SK-N-SH (cell line): Measurements from ENCODE around the gene TRIP6. TPM values are rescaled to one million over a fixed set of nuclear protein-coding genes. Genes with fewer than 3 reads are reported as not detected.

ENCODE experiments used
- CTCF ChIA-PET: fragments of 300-600, 350-600 bp; formaldehyde crosslinking; extraction: SDS; loops from one replicate; lab custom pipeline; 2021; lab: Yijun Ruan, JAX
- POLR2A ChIA-PET: fragments of 350-600 bp; sonication (Branson Sonifier 250); formaldehyde crosslinking; extraction: SDS; loops from one replicate; lab custom pipeline; 2020; ENCODE audit warnings: antibody characterized with exemption, inconsistent platforms; lab: Yijun Ruan, JAX
- DNase-seq: peaks from one replicate; pipeline ENCODE4 v3.0.0; 2012
- H2AFZ ChIP-seq: fragments of 200-600 bp; sonication (generic); 2 replicates; pipeline ENCODE4 v1.8.1; 2016; ENCODE audit warnings: antibody characterized with exemption, mild to moderate bottlenecking, low read depth
- H3F3A ChIP-seq: fragments of 200-600 bp; sonication (generic); replicated peaks from 2 replicates; pipeline ENCODE3; 2016; ENCODE audit warnings: antibody characterized with exemption, mild to moderate bottlenecking; ENCODE audit not compliant: insufficient read depth
- H3K27ac ChIP-seq, 2 experiments: fragments of 200-500 bp in 1 of 2; fragments of 200-600 bp in 1 of 2; sonication (Bioruptor generic) in 1 of 2; sonication (generic), shearing (Covaris generic) in 1 of 2; 2 replicates each; pipeline versions ENCODE4 v1.5.1 to v1.6.1; 2014 to 2016; ENCODE audit warnings: low read depth in 2 of 2, inconsistent platforms in 1 of 2, low read length in 1 of 2, mild to moderate bottlenecking in 1 of 2, mixed read lengths in 1 of 2
- H3K27me3 ChIP-seq: fragments of 200-600 bp; sonication (generic), shearing (Covaris generic); 2 replicates; pipeline ENCODE4 v1.6.1; 2016; ENCODE audit warnings: mixed run types; ENCODE audit not compliant: insufficient read depth
- H3K36me3 ChIP-seq, 2 experiments: fragments of 200-500 bp in 1 of 2; fragments of 200-600 bp in 1 of 2; sonication (Bioruptor generic) in 1 of 2; sonication (generic) in 1 of 2; replicated peaks in 1 of 2; 2 replicates each; pipeline versions ENCODE3 to v1.5.1; 2014 to 2016; ENCODE audit warnings: low read length in 1 of 2, mild to moderate bottlenecking in 1 of 2; ENCODE audit not compliant: insufficient read depth in 2 of 2, control insufficient read depth in 1 of 2
- H3K4me1 ChIP-seq, 2 experiments: fragments of 200-500 bp in 1 of 2; fragments of 200-600 bp in 1 of 2; sonication (Bioruptor generic) in 1 of 2; sonication (generic), shearing (Covaris generic) in 1 of 2; 2 replicates each; pipeline versions ENCODE4 v1.5.1 to v1.6.1; 2014 to 2016; ENCODE audit warnings: low read depth in 1 of 2, low read length in 1 of 2, mixed run types in 1 of 2; ENCODE audit not compliant: insufficient read depth in 2 of 2, control insufficient read depth in 1 of 2
- H3K4me2 ChIP-seq: fragments of 200-600 bp; sonication (generic), shearing (Covaris generic); 2 replicates; pipeline ENCODE4 v1.6.1; 2017; ENCODE audit warnings: mixed run types
- H3K4me3 ChIP-seq, 2 experiments: fragments of 200-500 bp in 1 of 2; fragments of 200-600 bp in 1 of 2; sonication (Bioruptor generic) in 1 of 2; sonication (generic), shearing (Covaris generic) in 1 of 2; 2 replicates each; pipeline versions ENCODE4 v1.5.1 to v1.8.1; 2014 to 2016; ENCODE audit warnings: low read depth in 2 of 2, inconsistent platforms in 1 of 2, low read length in 1 of 2, mild to moderate bottlenecking in 1 of 2, mixed read lengths in 1 of 2, moderate library complexity in 1 of 2
- H3K79me2 ChIP-seq: fragments of 200-600 bp; sonication (generic); 2 replicates; pipeline ENCODE4 v1.8.1; 2017; ENCODE audit warnings: mild to moderate bottlenecking; ENCODE audit not compliant: insufficient read depth
- H3K9ac ChIP-seq: fragments of 200-600 bp; sonication (generic); 2 replicates; pipeline ENCODE4 v1.6.1; 2017; ENCODE audit warnings: mixed run types
- H3K9me2 ChIP-seq: fragments of 200-600 bp; sonication (generic); 2 replicates; pipeline ENCODE4 v1.6.1; 2017; ENCODE audit warnings: mixed run types
- H3K9me3 ChIP-seq: fragments of 200-600 bp; sonication (generic); 2 replicates; pipeline ENCODE4 v1.6.1; 2017; ENCODE audit warnings: mixed run types, mild to moderate bottlenecking, moderate library complexity
- H4K20me1 ChIP-seq: fragments of 200-600 bp; sonication (generic); 2 replicates; pipeline ENCODE4 v1.6.1; 2017; ENCODE audit warnings: mild to moderate bottlenecking, mixed run types; ENCODE audit not compliant: insufficient read depth
- EP300 ChIP-seq, 2 experiments: IDR thresholded peaks; 2 replicates each; pipeline versions ENCODE4 v1.4.0 to v1.6.1; 2012; ENCODE audit warnings: borderline replicate concordance in 1 of 2, low read depth in 1 of 2, low read length in 1 of 2
- FOSL2 ChIP-seq: IDR thresholded peaks from 2 replicates; pipeline ENCODE4 v1.4.0; 2012; ENCODE audit warnings: low read depth, mild to moderate bottlenecking, moderate library complexity, borderline replicate concordance
- GABPA ChIP-seq: IDR thresholded peaks from 2 replicates; pipeline ENCODE4 v1.4.0; 2012; ENCODE audit warnings: low read depth, mild to moderate bottlenecking
- GATA2 ChIP-seq: sonication (generic); formaldehyde crosslinking; IDR thresholded peaks from 2 replicates; pipeline ENCODE4 v1.5.0; 2020; ENCODE audit warnings: mild to moderate bottlenecking, missing genetic modification reagents
- IRF3 ChIP-seq: fragments of 150-350 bp; IDR thresholded peaks from 2 replicates; pipeline ENCODE4 v1.6.1; 2016; ENCODE audit warnings: mild to moderate bottlenecking, low read depth, low read length
- MAX ChIP-seq: IDR thresholded peaks from 2 replicates; pipeline ENCODE4 v1.4.0; 2012; ENCODE audit warnings: low read depth
- MEF2A ChIP-seq: IDR thresholded peaks from 2 replicates; pipeline ENCODE4 v1.4.0; 2012; ENCODE audit warnings: low read depth, borderline replicate concordance
- RFX5 ChIP-seq: IDR thresholded peaks from 2 replicates; pipeline ENCODE4 v1.6.1; 2012; ENCODE audit warnings: mild to moderate bottlenecking, improper control_type of control experiment, low read length
- TAF1 ChIP-seq: IDR thresholded peaks from 2 replicates; pipeline ENCODE4 v1.6.1; 2012; ENCODE audit warnings: low read depth, mild to moderate bottlenecking, low read length, moderate library complexity, borderline replicate concordance
- TEAD4 ChIP-seq: IDR thresholded peaks from 2 replicates; pipeline ENCODE4 v1.4.0; 2012; ENCODE audit warnings: mild to moderate bottlenecking, borderline replicate concordance; ENCODE audit not compliant: insufficient read depth
- YY1 ChIP-seq: IDR thresholded peaks from 2 replicates; pipeline ENCODE4 v1.4.0; 2012; ENCODE audit warnings: low read depth, mild to moderate bottlenecking
- WGBS: methylation state at CpG from one replicate; pipeline ENCODE4 v1.1.6; 2017; ENCODE audit warnings: low lambda C conversion rate; 5-methylcytosine and 5-hydroxymethylcytosine counted together
- polyA plus RNA-seq, 3 experiments: library from polyadenylated mRNA; depleted of rRNA; stranded (reverse); fragments of >200 nt; gene quantifications; 2 replicates each; pipeline ENCODE4 v1.2.3, GENCODE V29; 2012

TRIP6 gene
- polyA plus RNA-seq, 1 of the 3 experiments (the other 2 are of a cell fraction): 6.5 TPM

DNA sequence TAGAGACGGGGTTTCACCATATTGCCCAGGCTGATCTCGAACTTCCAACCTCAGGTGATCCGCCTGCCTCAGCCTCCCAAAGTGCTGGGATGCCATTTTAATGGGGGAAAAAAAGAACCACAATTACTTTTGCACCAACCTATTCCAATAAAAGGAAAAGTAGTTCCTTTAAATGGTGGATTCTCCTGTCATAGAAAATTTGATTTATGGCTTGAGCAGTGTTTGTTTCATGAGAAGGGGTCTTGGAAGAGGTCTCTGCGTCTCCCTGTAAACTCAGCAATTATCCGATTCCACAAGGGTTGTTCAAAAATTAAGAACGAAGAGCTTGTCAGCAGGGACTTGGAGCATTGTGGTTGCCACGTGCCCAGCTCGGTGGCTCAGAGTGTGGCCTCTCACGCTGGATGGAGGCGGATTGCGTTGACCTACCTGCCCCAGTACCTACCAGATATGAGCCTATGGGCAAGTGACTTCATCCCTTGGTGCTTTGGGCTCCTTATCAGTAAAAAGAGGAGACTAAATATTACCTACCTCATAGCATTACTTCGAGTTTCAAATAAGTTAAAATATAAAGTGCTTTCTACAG, 2.8 kb upstream of the TRIP6 start:
- no peak for TF ChIP-seq FOSL2
- no peaks in the 10 kb centered on the region for H3K9me3 ChIP-seq
- no peaks in the 10 kb centered on the region for H4K20me1 ChIP-seq
- H3K4me2 ChIP-seq: no peak overlapping the region
- H3K36me3 ChIP-seq: peaks cover 23% of the 10 kb centered on the region in 2 experiments
- ChIA-PET POLR2A (no interaction called here), CTCF (interaction anchor here (1.1 to 2.4 kb wide), 6 partner anchors 10 to 194 kb away, joined by 3 to 13 read pairs (median 3); partner anchors contain the start of genes SLC12A9 and SRRT)
- H3K27me3 ChIP-seq: no peaks in the 10 kb centered on the region
- peaks cover 23% of the 10 kb centered on the region for H3F3A ChIP-seq
- no peak overlapping the region for H3K4me3 ChIP-seq
- H3K9me2 ChIP-seq: no peaks in the 10 kb centered on the region
- H3K79me2 ChIP-seq: no peaks in the 10 kb centered on the region
- 89% methylated on average over 12 of the region's 12 CpGs for WGBS
- H3K4me1 ChIP-seq: peaks cover 2 to 19% of the 10 kb centered on the region in 2 experiments; a peak in 3 of 4 replicates
- no peak overlapping the region for H3K9ac ChIP-seq
- H3K27ac ChIP-seq: no peak overlapping the region
- DNase-seq: no peak
- H2AFZ ChIP-seq: no peak overlapping the region

DNA sequence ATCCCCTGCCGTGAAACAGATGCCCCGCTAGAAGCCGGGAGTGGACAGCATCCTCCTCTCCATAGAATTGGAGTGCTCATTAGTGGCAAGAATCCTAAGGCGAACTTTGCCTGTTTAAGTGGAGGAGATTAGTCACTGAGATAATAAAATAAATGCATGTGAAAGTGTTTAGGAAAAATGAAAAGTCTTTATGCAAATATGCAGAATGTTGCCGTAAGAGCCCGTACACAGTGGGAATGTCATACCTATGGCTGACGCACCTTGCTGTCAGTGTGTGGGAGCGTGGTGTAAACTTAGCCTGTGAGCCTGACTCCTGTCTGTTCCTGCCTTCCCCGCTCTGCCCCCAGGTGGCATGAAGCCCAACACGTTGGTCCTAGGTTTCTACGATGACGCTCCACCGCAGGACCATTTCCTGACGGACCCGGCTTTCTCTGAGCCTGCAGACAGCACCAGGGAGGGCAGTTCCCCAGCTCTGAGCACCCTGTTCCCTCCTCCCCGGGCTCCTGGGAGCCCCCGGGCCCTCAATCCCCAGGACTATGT, 1.7 kb upstream of the TRIP6 start:
- WGBS: 87% methylated on average over 17 of the region's 17 CpGs
- no peak overlapping the region for H3K27ac ChIP-seq

More for the DNA sequence above, 1.7 kb upstream of the TRIP6 start:
- TF ChIP-seq EP300 (IDR thresholded peaks at IDR 0.05; ENCODE audit: borderline replicate concordance in 1 of 2, low read depth in 1 of 2, low read length in 1 of 2): no peak
- TF ChIP-seq RFX5: no peak
- no peak for TF ChIP-seq YY1
- no peak for TF ChIP-seq MEF2A
- no peak for TF ChIP-seq TAF1
- no peak for TF ChIP-seq FOSL2
- TF ChIP-seq GATA2 (CRISPR knock-in tag): no peak
- no peak for TF ChIP-seq MAX
- TF ChIP-seq TEAD4: no peak
- TF ChIP-seq IRF3: no peak
- TF ChIP-seq GABPA: no peak
- Histone ChIP-seq H3F3A (peaks cover 18% of the 10 kb centered on the region), H3K4me2 (no peak overlapping the region), H3K9me2 (no peaks in the 10 kb centered on the region), H3K4me3 (no peak overlapping the region), H3K79me2 (no peaks in the 10 kb centered on the region), H3K4me1 (peaks cover 2 to 19% of the 10 kb centered on the region in 2 experiments; a peak in 3 of 4 replicates), H3K9me3 (no peaks in the 10 kb centered on the region), H3K36me3 (peaks cover 18 to 19% of the 10 kb centered on the region in 2 experiments), H4K20me1 (no peaks in the 10 kb centered on the region), H3K27me3 (no peaks in the 10 kb centered on the region), H3K9ac (no peak overlapping the region), H2AFZ (no peak overlapping the region)
- DNase-seq: peak; percentile 39
- ChIA-PET POLR2A (interaction anchor here (0.6 to 1.1 kb wide), 2 partner anchors 9 to 1549 kb away, joined by 3 to 5 read pairs; partner anchors contain the start of gene SRRT), CTCF (interaction anchor here (1.1 to 2.4 kb wide), 3 partner anchors 11 to 193 kb away, joined by 3 to 13 read pairs (median 3); partner anchors contain the start of gene SLC12A9)
